ENCODE results near the gene TMEM239. TPM values are rescaled to one million over a fixed set of nuclear protein-coding genes. Genes with fewer than 3 reads are reported as not detected.
"Not testable (repeated sequence)": the region's sequence is repeated elsewhere in the genome, so short reads cannot be mapped to it uniquely, and the experiment has no call there.

Gene TMEM239
- total RNA-seq, 1 experiment from 2014 or later, result not detected

DNA sequence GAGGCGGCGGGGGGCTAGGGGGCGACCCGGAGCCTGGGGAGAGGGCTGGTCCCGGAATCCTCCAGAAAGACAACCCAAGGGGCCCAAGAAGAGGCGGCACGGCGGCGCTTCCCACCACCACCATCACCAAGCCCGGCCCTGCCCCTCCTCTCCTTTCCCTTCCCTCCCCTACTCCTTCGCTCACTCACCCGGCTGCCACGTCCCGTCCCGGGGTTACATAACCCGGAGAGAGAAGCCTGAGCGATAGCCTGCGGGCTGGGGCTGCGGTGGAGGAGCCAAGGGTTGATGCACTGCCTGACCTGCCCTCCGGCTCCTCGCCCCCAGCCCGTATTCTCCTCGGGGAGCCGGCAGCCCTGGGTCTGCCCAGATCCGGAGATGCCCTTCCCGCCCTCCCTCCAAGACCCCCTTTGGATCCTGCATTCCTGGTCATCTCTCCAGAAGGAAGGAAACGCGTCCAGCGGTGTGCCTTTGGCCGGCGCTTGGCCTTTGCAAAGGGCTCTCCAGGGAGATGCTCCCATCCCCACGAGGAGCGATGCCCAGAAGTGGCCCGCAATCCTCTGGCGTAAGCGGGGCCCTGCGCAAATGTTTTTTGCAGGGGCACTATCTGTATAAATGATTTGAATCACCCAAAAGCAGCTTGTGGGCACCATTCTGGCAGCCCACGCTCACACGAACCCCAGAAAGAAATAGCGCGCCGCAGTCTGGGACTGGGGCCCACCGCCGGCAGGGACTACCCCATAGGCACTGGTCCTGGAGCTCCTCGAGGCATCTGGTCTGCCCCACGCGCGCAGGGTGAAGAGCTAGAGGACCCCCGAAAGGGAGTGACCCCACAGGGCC, 11.1 kb upstream of the TMEM239 start:
- no TSS peak for BruUV-seq (replicated peaks)
- Mint-ChIP-seq H3K9me3 (ENCODE audit: unreplicated experiment) (no peaks in the 10 kb centered on the region), H3K27me3 (ENCODE audit: insufficient read depth, unreplicated experiment) (peaks cover 43% of the 10 kb centered on the region), H3K36me3 (ENCODE audit: insufficient read depth, unreplicated experiment) (no peaks in the 10 kb centered on the region), H3K27ac (ENCODE audit: low read depth, unreplicated experiment) (no peak overlapping the region), H3K4me3 (ENCODE audit: unreplicated experiment) (no peak overlapping the region), H3K4me1 (ENCODE audit: insufficient read depth, unreplicated experiment) (peaks cover 1% of the 10 kb centered on the region)
- ChIA-PET CTCF (interaction anchor here (0.6 kb wide), 1 partner anchor 224 kb away, joined by 3 read pairs; no protein-coding TSS in a partner anchor), POLR2A (interaction anchor here (0.6 kb wide), 1 partner anchor 74 kb away, joined by 3 read pairs; no protein-coding TSS in a partner anchor)
- no peak for DNase-seq (ENCODE audit: unreplicated experiment)
- intact Hi-C loops (cut with micrococcal nuclease), result no loop called here
- TF ChIP-seq, protein P1, sequence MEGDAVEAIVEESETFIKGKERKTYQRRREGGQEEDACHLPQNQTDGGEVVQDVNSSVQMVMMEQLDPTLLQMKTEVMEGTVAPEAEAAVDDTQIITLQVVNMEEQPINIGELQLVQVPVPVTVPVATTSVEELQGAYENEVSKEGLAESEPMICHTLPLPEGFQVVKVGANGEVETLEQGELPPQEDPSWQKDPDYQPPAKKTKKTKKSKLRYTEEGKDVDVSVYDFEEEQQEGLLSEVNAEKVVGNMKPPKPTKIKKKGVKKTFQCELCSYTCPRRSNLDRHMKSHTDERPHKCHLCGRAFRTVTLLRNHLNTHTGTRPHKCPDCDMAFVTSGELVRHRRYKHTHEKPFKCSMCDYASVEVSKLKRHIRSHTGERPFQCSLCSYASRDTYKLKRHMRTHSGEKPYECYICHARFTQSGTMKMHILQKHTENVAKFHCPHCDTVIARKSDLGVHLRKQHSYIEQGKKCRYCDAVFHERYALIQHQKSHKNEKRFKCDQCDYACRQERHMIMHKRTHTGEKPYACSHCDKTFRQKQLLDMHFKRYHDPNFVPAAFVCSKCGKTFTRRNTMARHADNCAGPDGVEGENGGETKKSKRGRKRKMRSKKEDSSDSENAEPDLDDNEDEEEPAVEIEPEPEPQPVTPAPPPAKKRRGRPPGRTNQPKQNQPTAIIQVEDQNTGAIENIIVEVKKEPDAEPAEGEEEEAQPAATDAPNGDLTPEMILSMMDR (IDR thresholded peaks at IDR 0.05; ENCODE audit: unreplicated experiment), result no peak

DNA sequence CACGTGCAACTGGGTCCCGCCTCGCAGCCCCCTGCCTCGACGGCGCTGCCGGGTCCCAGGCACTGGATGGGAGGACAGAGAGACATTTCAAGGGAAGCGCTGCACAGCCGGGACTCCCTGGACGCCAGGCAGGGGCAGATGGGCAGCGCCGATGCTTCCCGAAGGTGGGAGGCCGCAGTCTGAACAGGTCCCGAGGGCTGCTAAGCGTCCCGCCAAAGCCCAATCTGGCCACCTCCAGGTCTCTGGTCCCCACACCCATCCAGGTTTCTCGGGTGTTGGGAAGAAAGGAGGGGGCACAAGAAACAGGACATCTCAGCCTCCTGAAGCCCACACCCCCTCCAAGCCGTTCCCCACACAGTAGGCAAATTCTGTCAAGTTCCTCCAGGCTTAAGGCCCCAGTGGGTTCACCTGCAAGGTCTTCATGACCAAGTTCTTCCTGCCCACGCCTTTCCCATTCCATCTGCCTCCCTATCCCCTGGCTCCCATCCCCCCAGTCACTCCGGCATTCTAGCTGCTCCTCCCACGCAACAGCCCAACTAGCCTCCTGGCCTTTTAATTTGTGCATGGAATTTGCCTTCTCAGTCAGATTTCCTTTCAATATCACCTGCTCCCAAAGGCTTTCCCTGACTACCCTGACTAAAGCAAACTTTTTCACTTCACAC, 10.3 kb upstream of the TMEM239 start:
- ChIA-PET CTCF (no interaction called here), POLR2A (interaction anchor here (0.6 kb wide), 1 partner anchor 74 kb away, joined by 3 read pairs; no protein-coding TSS in a partner anchor)
- Mint-ChIP-seq H3K27ac (ENCODE audit: low read depth, unreplicated experiment) (no peak overlapping the region), H3K27me3 (ENCODE audit: insufficient read depth, unreplicated experiment) (peaks cover 35% of the 10 kb centered on the region), H3K36me3 (ENCODE audit: insufficient read depth, unreplicated experiment) (no peaks in the 10 kb centered on the region), H3K9me3 (ENCODE audit: unreplicated experiment) (no peaks in the 10 kb centered on the region), H3K4me3 (ENCODE audit: unreplicated experiment) (no peak overlapping the region), H3K4me1 (ENCODE audit: insufficient read depth, unreplicated experiment) (no peaks in the 10 kb centered on the region)
- no TSS peak for BruUV-seq (replicated peaks)
- TF ChIP-seq, protein P1 (IDR thresholded peaks at IDR 0.05; ENCODE audit: unreplicated experiment), result no peak
- peak; percentile 37 for DNase-seq (ENCODE audit: unreplicated experiment)
- intact Hi-C loops (cut with micrococcal nuclease), result no loop called here

DNA sequence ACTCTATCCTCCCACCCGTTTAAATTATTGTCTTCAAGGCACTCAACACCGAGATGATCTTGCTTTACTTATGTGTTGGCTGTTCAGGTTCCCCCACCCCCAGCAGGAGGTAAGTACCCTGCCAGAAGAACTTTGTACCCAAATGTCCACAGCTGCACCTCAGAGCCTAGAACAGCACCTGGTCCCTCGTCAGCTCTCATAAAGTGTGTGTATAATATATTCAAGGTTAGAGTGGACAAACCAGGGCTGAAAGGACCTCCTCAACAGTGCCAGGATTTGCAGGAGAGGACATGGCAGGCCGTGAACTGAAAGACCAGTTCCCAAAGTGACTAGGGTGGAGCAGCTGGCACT, 9.8 kb upstream of the TMEM239 start:
- peaks cover 30% of the 10 kb centered on the region for H3K27me3 Mint-ChIP-seq (ENCODE audit: insufficient read depth, unreplicated experiment)
- intact Hi-C loops (cut with micrococcal nuclease), result no loop called here
- TF ChIP-seq, protein P1 (IDR thresholded peaks at IDR 0.05; ENCODE audit: unreplicated experiment), result no peak

DNA sequence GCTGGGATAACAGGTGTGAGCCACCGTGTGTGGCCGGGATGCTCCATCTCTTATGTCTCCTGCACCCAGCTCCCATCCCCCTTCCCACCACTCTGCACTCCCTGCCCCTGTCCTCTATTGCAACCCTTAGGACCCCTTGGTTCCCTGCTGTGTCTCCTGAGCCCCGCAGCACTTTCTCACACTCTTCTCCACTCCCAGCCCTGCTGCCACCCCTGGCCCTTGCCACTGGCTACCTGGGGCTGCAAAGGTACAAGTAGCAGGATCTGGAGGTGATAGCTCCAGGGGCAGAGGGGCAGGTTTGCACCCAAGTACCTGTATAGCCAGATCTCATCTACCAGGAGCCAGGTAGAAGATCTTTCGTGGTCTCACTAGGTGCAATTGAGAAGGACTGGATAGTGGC, 9.1 kb upstream of the TMEM239 start:
- Mint-ChIP-seq H3K4me3 (ENCODE audit: unreplicated experiment) (no peak overlapping the region), H3K36me3 (ENCODE audit: insufficient read depth, unreplicated experiment) (no peaks in the 10 kb centered on the region), H3K27ac (ENCODE audit: low read depth, unreplicated experiment) (no peak overlapping the region), H3K9me3 (ENCODE audit: unreplicated experiment) (peaks cover 10% of the 10 kb centered on the region), H3K4me1 (ENCODE audit: insufficient read depth, unreplicated experiment) (no peaks in the 10 kb centered on the region), H3K27me3 (ENCODE audit: insufficient read depth, unreplicated experiment) (peaks cover 23% of the 10 kb centered on the region)
- TF ChIP-seq, protein P1 (IDR thresholded peaks at IDR 0.05; ENCODE audit: unreplicated experiment), result no peak
- no peak for DNase-seq (ENCODE audit: unreplicated experiment)
- intact Hi-C loops (cut with micrococcal nuclease), result no loop called here
- CTCF ChIA-PET, result interaction anchor here (0.5 kb wide), 1 partner anchor 12 kb away, joined by 3 read pairs; no protein-coding TSS in a partner anchor
- BruUV-seq (replicated peaks), result no TSS peak
- POLR2A ChIA-PET, result no interaction called here

More for the DNA sequence above, 9.8 kb upstream of the TMEM239 start:
- no peak overlapping the region for H3K27ac Mint-ChIP-seq (ENCODE audit: low read depth, unreplicated experiment)
- DNase-seq (ENCODE audit: unreplicated experiment), result no peak
- ChIA-PET CTCF (no interaction called here), POLR2A (no interaction called here)
- H3K4me1 Mint-ChIP-seq (ENCODE audit: insufficient read depth, unreplicated experiment), result no peaks in the 10 kb centered on the region
- BruUV-seq (replicated peaks), result no TSS peak
- H3K9me3 Mint-ChIP-seq (ENCODE audit: unreplicated experiment), result peaks cover 3% of the 10 kb centered on the region
- H3K4me3 Mint-ChIP-seq (ENCODE audit: unreplicated experiment), result no peak overlapping the region
- no peaks in the 10 kb centered on the region for H3K36me3 Mint-ChIP-seq (ENCODE audit: insufficient read depth, unreplicated experiment)

DNA sequence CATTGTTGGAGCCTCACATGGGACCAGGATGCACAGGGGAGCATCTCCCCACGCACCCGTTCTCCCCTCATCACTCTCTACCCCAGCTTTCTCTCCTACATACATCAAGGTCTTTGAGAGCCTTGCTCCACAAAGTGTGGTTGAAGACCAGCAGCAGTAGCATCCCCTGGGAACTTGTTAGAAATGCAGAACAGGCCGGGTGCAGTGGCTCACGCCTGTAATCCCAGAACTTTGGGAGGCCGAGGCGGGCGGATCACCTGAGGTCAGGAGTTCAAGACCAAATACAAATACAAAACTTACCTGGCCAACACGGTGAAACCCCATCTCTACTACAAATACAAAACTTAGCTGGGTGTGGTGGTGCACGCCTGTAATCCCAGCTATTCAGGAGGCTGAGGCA, 8.2 kb upstream of the TMEM239 start:
- BruUV-seq (replicated peaks), result not testable (repeated sequence)

More for the DNA sequence above, 8.2 kb upstream of the TMEM239 start:
- DNase-seq (ENCODE audit: unreplicated experiment); H3K4me3 Mint-ChIP-seq (ENCODE audit: unreplicated experiment); H3K36me3 Mint-ChIP-seq (ENCODE audit: insufficient read depth, unreplicated experiment); H3K4me1 Mint-ChIP-seq (ENCODE audit: insufficient read depth, unreplicated experiment); H3K27ac Mint-ChIP-seq (ENCODE audit: low read depth, unreplicated experiment); intact Hi-C loops (cut with micrococcal nuclease); CTCF ChIA-PET; POLR2A ChIA-PET: not testable (repeated sequence)
- peaks cover 17% of the 10 kb centered on the region for H3K9me3 Mint-ChIP-seq (ENCODE audit: unreplicated experiment)
- H3K27me3 Mint-ChIP-seq (ENCODE audit: insufficient read depth, unreplicated experiment), result peaks cover 14% of the 10 kb centered on the region
